ENCODE results near the gene B4GALT7. TPM values are rescaled to one million over a fixed set of nuclear protein-coding genes. Genes with fewer than 3 reads are reported as not detected.

B4GALT7 gene
- polyA plus RNA-seq, 1 of the 3 experiments (the other 2 are of a cell fraction) = 37.5 TPM

DNA sequence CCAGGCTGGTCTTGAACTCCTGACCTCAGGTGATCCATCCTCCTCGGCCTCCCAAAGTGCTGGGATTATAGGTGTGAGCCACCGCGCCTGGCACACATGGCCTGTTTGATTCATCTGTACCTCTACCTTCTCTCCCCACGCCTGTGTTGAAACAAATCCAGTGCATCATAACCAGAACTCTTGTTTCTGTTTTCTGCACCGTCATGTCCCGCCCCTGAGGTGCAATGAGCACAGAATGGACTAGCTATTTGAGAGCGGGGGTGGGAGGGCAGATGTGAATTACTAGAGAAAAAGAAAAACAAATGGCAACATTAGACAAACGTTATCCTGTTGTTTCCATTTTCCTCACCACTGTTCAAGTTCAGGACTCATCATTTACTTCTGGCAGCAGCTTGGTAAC is 34.9 kb upstream of the B4GALT7 start (continued):
- TF ChIP-seq, protein P1, sequence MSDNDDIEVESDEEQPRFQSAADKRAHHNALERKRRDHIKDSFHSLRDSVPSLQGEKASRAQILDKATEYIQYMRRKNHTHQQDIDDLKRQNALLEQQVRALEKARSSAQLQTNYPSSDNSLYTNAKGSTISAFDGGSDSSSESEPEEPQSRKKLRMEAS (IDR thresholded peaks at IDR 0.05; ENCODE audit: low read depth) = no peak

- Histone ChIP-seq H3K9me2 (no peaks in the 10 kb centered on the region), H3F3A (replicated peaks; ENCODE audit: insufficient read depth) (no peaks in the 10 kb centered on the region), H3K9ac (no peak overlapping the region), H3K36me3 (replicated peaks in 1 of 2; ENCODE audit: control insufficient read depth in 1 of 2, insufficient read depth in 2 of 2, low read length in 1 of 2) (no peaks in the 10 kb centered on the region), H3K4me1 (ENCODE audit: control insufficient read depth in 1 of 2, insufficient read depth in 2 of 2, low read depth in 1 of 2, low read length in 1 of 2) (no peaks in the 10 kb centered on the region), H4K20me1 (ENCODE audit: insufficient read depth) (no peaks in the 10 kb centered on the region), H3K79me2 (ENCODE audit: insufficient read depth) (no peaks in the 10 kb centered on the region), H3K4me3 (ENCODE audit: low read depth in 2 of 2, low read length in 1 of 2) (no peak overlapping the region), H3K4me2 (no peak overlapping the region), H3K27ac (ENCODE audit: low read depth in 2 of 2, low read length in 1 of 2) (no peak overlapping the region), H3K27me3 (ENCODE audit: insufficient read depth) (peaks cover 3% of the 10 kb centered on the region; the same call in 1 of the 2 replicates), H2AFZ (ENCODE audit: low read depth) (no peak overlapping the region), H3K9me3 (no peaks in the 10 kb centered on the region)
- no peak for DNase-seq
- ChIA-PET POLR2A (no interaction called here), CTCF (interaction anchor here (0.7 kb wide), 1 partner anchor 1105 kb away, joined by 3 read pairs; no protein-coding TSS in a partner anchor)
- WGBS (ENCODE audit: low lambda C conversion rate) = 54% methylated on average over 7 of the region's 7 CpGs
- no peak for TF ChIP-seq TAF1 (IDR thresholded peaks at IDR 0.05; ENCODE audit: borderline replicate concordance, low read depth, low read length)
- no peak for TF ChIP-seq POLR2AphosphoS5 (IDR thresholded peaks at IDR 0.05; ENCODE audit: low read depth, low read length)
- no peak for TF ChIP-seq FOXJ3 (CRISPR knock-in tag; IDR thresholded peaks at IDR 0.05)
- no peak for TF ChIP-seq EZH2phosphoT487 (IDR thresholded peaks at IDR 0.05; ENCODE audit: borderline replicate concordance, low read depth)
- no peak for TF ChIP-seq GATA2 (CRISPR knock-in tag; IDR thresholded peaks at IDR 0.05)
- no peak for TF ChIP-seq ZBTB33 (IDR thresholded peaks at IDR 0.05; ENCODE audit: borderline replicate concordance, low read depth)
- TF ChIP-seq CHD2 (IDR thresholded peaks at IDR 0.05; ENCODE audit: low read length, partially characterized antibody) = no peak
These were observed 31.6 kb upstream of the B4GALT7 start for GRCh38 chr5:177568326-177568725.

DNA sequence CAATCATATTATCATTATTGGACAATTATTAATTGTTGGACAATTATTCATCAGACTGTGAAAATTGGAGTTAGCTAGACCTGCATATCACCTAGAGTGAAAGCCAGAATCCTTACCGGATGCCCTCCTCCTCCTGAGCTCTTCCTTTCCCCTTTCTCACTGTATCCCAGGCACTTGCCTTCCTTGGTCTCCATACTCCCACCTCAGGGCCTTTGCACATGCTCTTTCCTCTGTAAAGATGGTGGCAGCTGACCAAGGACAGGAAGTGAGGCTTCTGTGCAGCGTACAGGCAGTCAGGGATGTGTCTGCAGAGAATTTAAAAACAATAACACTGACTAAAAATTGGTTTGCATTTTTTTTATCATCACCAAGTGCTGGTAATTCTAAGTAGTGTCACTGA is 30.0 kb upstream of the B4GALT7 start:
- no peak overlapping the region for H3K27ac ChIP-seq (ENCODE audit: low read depth in 2 of 2, low read length in 1 of 2)
- ChIA-PET POLR2A (no interaction called here), CTCF (no interaction called here)
- no peaks in the 10 kb centered on the region for H3K79me2 ChIP-seq (ENCODE audit: insufficient read depth)
- WGBS (ENCODE audit: low lambda C conversion rate) = 39% methylated on average over 2 of the region's 2 CpGs
- no peak overlapping the region for H3K9ac ChIP-seq
- DNase-seq = no peak
- no peaks in the 10 kb centered on the region; the same call in 1 of the 2 replicates for H3K27me3 ChIP-seq (ENCODE audit: insufficient read depth)
- no peaks in the 10 kb centered on the region for H3K9me2 ChIP-seq
- no peaks in the 10 kb centered on the region for H3K4me1 ChIP-seq (ENCODE audit: control insufficient read depth in 1 of 2, insufficient read depth in 2 of 2, low read depth in 1 of 2, low read length in 1 of 2)
- H3K4me3 ChIP-seq (ENCODE audit: low read depth in 2 of 2, low read length in 1 of 2) = no peak overlapping the region
- TF ChIP-seq IRF3 (IDR thresholded peaks at IDR 0.05; ENCODE audit: low read depth, low read length) = no peak
- TF ChIP-seq RFX5 (IDR thresholded peaks at IDR 0.05; ENCODE audit: low read length) = no peak
- TF ChIP-seq, protein P2, sequence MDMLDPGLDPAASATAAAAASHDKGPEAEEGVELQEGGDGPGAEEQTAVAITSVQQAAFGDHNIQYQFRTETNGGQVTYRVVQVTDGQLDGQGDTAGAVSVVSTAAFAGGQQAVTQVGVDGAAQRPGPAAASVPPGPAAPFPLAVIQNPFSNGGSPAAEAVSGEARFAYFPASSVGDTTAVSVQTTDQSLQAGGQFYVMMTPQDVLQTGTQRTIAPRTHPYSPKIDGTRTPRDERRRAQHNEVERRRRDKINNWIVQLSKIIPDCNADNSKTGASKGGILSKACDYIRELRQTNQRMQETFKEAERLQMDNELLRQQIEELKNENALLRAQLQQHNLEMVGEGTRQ (IDR thresholded peaks at IDR 0.05; ENCODE audit: borderline replicate concordance, low read depth, low read length) = no peak
- TF ChIP-seq, protein P3, sequence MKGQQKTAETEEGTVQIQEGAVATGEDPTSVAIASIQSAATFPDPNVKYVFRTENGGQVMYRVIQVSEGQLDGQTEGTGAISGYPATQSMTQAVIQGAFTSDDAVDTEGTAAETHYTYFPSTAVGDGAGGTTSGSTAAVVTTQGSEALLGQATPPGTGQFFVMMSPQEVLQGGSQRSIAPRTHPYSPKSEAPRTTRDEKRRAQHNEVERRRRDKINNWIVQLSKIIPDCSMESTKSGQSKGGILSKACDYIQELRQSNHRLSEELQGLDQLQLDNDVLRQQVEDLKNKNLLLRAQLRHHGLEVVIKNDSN (IDR thresholded peaks at IDR 0.05; ENCODE audit: borderline replicate concordance, low read depth) = no peak
- TF ChIP-seq, protein P4, sequence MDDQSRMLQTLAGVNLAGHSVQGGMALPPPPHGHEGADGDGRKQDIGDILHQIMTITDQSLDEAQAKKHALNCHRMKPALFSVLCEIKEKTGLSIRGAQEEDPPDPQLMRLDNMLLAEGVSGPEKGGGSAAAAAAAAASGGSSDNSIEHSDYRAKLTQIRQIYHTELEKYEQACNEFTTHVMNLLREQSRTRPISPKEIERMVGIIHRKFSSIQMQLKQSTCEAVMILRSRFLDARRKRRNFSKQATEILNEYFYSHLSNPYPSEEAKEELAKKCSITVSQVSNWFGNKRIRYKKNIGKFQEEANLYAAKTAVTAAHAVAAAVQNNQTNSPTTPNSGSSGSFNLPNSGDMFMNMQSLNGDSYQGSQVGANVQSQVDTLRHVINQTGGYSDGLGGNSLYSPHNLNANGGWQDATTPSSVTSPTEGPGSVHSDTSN (IDR thresholded peaks at IDR 0.05) = no peak
- no peak for TF ChIP-seq NRF1 (IDR thresholded peaks at IDR 0.05; ENCODE audit: low read depth, low read length)
- H3K9me3 ChIP-seq = no peaks in the 10 kb centered on the region
- H3K36me3 ChIP-seq (replicated peaks in 1 of 2; ENCODE audit: control insufficient read depth in 1 of 2, insufficient read depth in 2 of 2, low read length in 1 of 2) = no peaks in the 10 kb centered on the region
- no peak overlapping the region for H2AFZ ChIP-seq (ENCODE audit: low read depth)
- H3F3A ChIP-seq (replicated peaks; ENCODE audit: insufficient read depth) = no peaks in the 10 kb centered on the region
- no peak overlapping the region for H3K4me2 ChIP-seq
- H4K20me1 ChIP-seq (ENCODE audit: insufficient read depth) = no peaks in the 10 kb centered on the region
